Left ventricle myocardium inferior (tissue), 1 donor: Measurements from ENCODE around the gene AARS2. TPM values are rescaled to one million over a fixed set of nuclear protein-coding genes. Genes with fewer than 3 reads are reported as not detected.

Experiments used
- DNase-seq: peaks from one replicate; pipeline ENCODE4 v3.0.0-alpha.2; 2020
- H3K27ac ChIP-seq: fragments of 200-600 bp; replicated peaks from 2 replicates; pipeline ENCODE4 v1.8.0; 2021
- H3K27me3 ChIP-seq: fragments of 200-600 bp; 2 replicates; pipeline ENCODE4 v1.8.0; 2021; ENCODE audit warnings: low read depth
- H3K36me3 ChIP-seq: fragments of 200-600 bp; 2 replicates; pipeline ENCODE4 v1.8.0; 2021
- H3K4me1 ChIP-seq: fragments of 200-600 bp; 2 replicates; pipeline ENCODE4 v1.8.0; 2021
- H3K4me3 ChIP-seq: fragments of 200-600 bp; 2 replicates; pipeline ENCODE4 v1.8.0; 2021; ENCODE audit warnings: mild to moderate bottlenecking, moderate library complexity
- H3K9me3 ChIP-seq: fragments of 200-600 bp; replicated peaks from 2 replicates; pipeline ENCODE4 v1.8.0; 2021
- intact Hi-C: fragments of 100-400 bp; cut with micrococcal nuclease; formaldehyde crosslinking; loops from one replicate; pipeline ENCODE4 v1.11.0; 2022
- total RNA-seq: library from RNA; stranded (reverse); fragmentation: NEBNext Ultra II Directional; extraction: Animal tissue kit (Norgen Biotek cat#: 25700); gene quantifications from one replicate; pipeline ENCODE4 v1.2.1, GENCODE V29; 2021
- TF ChIP-seq, protein P1 (sequence below): fragments of 200-600 bp; IDR thresholded peaks from 2 replicates; pipeline ENCODE4 v1.8.0; 2021; ENCODE audit warnings: antibody characterized with exemption, mild to moderate bottlenecking, borderline replicate concordance
- donor health status: DM: no; HTN: yes; CAD: no; lungs with severe emphysema.

The AARS2 gene
- total RNA-seq, 1 donor from 2014 or later = 10.6 TPM

DNA sequence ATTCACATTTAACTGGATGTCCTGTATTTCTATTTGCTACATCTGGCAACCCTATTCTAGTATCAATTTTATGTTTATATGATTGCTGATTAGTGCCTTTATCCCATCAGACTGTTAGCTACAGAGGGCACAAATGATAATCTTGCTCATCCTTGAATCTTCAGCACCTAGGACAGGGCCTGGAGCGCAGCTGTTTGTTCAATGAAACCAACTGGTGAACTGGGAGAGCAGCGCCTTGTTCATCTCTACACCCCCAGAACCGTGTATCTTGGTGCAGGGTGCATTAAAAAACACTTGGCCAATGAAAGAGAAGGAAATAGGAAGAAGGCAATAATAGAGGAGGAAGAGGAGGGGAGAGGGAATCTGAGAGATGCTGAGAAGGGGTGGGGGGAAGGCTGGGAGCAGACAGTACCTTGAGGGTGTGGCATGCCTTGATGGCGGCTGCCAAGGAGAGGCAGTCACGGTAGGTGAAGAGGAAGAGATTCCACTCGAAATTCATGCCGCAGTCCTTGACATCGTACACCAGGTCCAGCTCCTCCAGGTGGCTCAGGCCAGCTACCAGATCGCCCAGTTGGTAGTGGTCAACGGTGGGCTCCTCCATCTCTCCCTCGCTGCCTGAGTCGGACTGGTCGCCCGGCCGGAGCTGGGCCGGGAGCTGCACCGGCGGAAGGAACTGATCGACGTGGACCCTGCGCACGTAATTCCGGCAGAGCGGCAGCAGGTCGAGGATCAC lies 27.4 kb downstream of the AARS2 start:
- Histone ChIP-seq H3K27ac (no peak overlapping the region), H3K9me3 (no peaks in the 10 kb centered on the region), H3K27me3 (peaks cover 100% of the 10 kb centered on the region), H3K4me3 (no peak overlapping the region), H3K4me1 (no peaks in the 10 kb centered on the region), H3K36me3 (no peaks in the 10 kb centered on the region)
- TF ChIP-seq, protein P1, sequence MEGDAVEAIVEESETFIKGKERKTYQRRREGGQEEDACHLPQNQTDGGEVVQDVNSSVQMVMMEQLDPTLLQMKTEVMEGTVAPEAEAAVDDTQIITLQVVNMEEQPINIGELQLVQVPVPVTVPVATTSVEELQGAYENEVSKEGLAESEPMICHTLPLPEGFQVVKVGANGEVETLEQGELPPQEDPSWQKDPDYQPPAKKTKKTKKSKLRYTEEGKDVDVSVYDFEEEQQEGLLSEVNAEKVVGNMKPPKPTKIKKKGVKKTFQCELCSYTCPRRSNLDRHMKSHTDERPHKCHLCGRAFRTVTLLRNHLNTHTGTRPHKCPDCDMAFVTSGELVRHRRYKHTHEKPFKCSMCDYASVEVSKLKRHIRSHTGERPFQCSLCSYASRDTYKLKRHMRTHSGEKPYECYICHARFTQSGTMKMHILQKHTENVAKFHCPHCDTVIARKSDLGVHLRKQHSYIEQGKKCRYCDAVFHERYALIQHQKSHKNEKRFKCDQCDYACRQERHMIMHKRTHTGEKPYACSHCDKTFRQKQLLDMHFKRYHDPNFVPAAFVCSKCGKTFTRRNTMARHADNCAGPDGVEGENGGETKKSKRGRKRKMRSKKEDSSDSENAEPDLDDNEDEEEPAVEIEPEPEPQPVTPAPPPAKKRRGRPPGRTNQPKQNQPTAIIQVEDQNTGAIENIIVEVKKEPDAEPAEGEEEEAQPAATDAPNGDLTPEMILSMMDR = no peak
- no peak for DNase-seq
- intact Hi-C loops = no loop called here

DNA sequence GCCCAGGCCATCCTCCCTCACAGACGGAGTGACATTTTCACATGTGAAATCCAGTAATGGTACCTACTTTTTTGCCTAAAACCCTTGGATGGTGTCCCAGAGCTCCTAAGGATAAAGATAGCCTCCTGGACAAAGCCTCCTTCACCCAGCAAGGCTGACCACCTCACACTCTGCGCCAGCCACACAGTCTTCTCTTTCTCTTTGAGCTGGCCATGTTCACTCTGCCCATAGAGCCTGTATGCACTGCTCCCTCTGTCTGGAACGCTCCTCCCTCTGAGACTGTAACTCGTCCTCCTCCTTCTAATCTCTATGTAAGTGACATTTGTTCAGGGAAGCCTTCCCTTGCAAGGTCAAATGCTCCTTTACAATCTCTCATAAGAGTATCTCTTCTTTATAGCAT lies 28.3 kb downstream of the AARS2 start:
- Histone ChIP-seq H3K36me3 (no peaks in the 10 kb centered on the region), H3K4me3 (no peak overlapping the region), H3K4me1 (no peaks in the 10 kb centered on the region), H3K9me3 (no peaks in the 10 kb centered on the region), H3K27me3 (peaks cover 99% of the 10 kb centered on the region), H3K27ac (no peak overlapping the region)
- DNase-seq = no peak
- TF ChIP-seq, protein P1 = no peak
- intact Hi-C loops = no loop called here

DNA sequence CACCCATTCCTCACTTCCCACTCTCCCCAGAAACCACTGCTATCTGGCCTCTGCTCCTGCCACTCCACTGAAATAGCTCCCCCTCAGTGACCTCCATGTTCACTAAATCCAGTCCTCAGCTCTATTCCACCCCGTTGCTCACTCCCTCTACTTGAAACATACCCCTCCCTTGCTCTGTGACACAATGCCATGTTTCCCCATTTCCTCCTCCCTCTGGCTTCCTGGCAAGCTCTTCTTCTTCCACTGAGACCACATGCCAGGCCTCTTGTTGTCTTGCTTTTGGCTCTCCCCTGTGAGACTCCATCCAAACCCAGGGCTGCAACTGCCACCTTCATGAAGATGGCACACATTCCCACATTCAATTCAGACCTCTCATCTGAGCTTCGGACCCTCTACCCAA lies 29.0 kb downstream of the AARS2 start:
- H3K27me3 ChIP-seq = peaks cover 96% of the 10 kb centered on the region
- intact Hi-C loops = no loop called here

DNA sequence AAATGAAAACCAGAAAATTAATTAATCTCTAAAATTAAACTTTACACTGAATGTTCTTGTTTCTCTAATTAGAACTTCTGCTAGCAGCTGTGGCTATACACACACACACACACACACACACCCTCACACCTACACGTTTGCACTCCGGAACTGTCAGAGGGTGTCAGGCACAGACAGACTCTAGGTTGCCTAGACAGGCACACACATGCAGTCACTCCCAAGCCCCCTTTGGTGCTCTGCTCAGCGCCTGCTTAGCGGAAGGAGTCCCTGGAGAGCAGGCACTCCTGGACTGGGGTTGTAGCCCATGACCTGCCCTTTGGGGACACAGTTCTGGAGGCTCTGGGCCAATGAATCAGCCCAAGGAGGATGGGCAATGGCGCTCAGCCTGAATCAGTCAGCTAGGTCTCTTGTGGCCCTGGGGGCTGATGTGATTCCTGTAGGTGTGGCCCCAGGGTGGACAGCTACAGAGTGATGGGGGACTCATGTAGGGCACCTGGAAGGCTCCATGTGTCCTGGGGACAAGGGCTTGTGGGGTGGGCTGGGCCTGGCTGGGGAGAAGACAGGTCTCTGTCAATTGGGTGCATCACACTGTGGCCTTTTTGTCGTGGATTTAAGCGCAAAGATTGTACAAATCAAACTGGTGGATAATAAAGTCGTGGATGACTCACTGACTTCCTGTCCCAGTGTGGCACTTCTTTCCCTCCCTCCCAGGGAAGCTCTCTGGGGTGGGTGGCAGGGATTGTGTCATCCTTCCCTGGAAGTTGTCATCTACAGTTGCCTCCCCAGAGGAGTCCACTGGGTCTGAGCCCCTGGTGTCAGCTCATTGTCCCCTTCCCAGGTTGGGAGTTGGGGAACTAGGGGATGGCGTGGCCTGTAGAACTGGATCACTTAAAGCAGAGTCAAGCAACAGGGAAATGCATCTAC lies 34.1 kb downstream of the AARS2 start:
- TF ChIP-seq, protein P1 = no peak
- H3K36me3 ChIP-seq = no peaks in the 10 kb centered on the region
- H3K4me3 ChIP-seq = no peak overlapping the region
- intact Hi-C loops = no loop called here
- H3K27ac ChIP-seq = no peak overlapping the region
- H3K9me3 ChIP-seq = no peaks in the 10 kb centered on the region
- peaks cover 96% of the 10 kb centered on the region for H3K27me3 ChIP-seq
- DNase-seq = no peak
- peaks cover 12% of the 10 kb centered on the region for H3K4me1 ChIP-seq

More for the DNA sequence above, 29.0 kb downstream of the AARS2 start:
- H3K36me3 ChIP-seq = no peaks in the 10 kb centered on the region
- no peaks in the 10 kb centered on the region for H3K4me1 ChIP-seq
- no peaks in the 10 kb centered on the region for H3K9me3 ChIP-seq
- DNase-seq = no peak
- TF ChIP-seq, protein P1 = no peak
- H3K4me3 ChIP-seq = no peak overlapping the region
- no peak overlapping the region for H3K27ac ChIP-seq

DNA sequence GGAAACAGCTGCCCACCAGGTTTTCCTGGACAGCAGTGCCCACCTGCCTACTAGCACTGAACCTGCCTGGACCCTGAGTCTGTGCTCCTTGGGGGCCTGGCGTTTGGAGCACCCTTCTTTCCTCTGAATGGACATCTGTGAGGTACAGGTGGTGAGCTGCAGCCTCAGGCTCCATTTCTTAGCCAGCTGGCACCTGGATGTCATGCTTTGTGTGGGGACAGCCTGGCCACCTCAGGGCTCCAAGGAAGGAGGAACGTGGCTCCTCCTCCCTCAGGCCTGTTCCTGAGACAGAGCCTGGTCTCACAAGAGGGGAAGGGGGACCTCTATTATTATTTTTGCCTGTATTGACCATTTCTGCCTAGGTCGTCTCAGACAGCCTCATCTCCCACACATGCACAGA lies 34.8 kb downstream of the AARS2 start:
- Histone ChIP-seq H3K27ac (no peak overlapping the region), H3K4me3 (no peak overlapping the region), H3K36me3 (no peaks in the 10 kb centered on the region), H3K4me1 (peaks cover 12% of the 10 kb centered on the region), H3K27me3 (peaks cover 96% of the 10 kb centered on the region), H3K9me3 (no peaks in the 10 kb centered on the region)
- TF ChIP-seq, protein P1 = no peak
- intact Hi-C loops = no loop called here
- DNase-seq = no peak
